IMR-90 (cell line): ENCODE data around the gene OR5AC2.

Experiments
- CEBPB ChIP-seq: IDR thresholded peaks from 2 replicates; pipeline ENCODE4 v1.6.1; 2012; ENCODE audit warnings: low read depth, low read length, improper control_type of control experiment
- CTCF ChIP-seq: conservative IDR thresholded peaks from 2 replicates; pipeline ENCODE4 v1.5.1; 2012; ENCODE audit warnings: mild to moderate bottlenecking, low read depth, low read length, improper control_type of control experiment
- ELK1 ChIP-seq: fragments of 150-350 bp; IDR thresholded peaks from 2 replicates; pipeline ENCODE4 v1.6.1; 2016; ENCODE audit warnings: low read depth, mild to moderate bottlenecking, low read length, moderate library complexity, borderline replicate concordance
- NFE2L2 ChIP-seq: fragments of 150-350 bp; IDR thresholded peaks from 2 replicates; pipeline ENCODE4 v1.6.1; 2016; ENCODE audit warnings: low read depth, mild to moderate bottlenecking, low read length
- POLR2A ChIP-seq: IDR thresholded peaks from 2 replicates; pipeline ENCODE4 v1.6.1; 2012; ENCODE audit warnings: mild to moderate bottlenecking, low read depth, low read length
- RAD21 ChIP-seq: IDR thresholded peaks from 2 replicates; pipeline ENCODE4 v1.6.1; 2012; ENCODE audit warnings: low read length, improper control_type of control experiment
- RFX5 ChIP-seq: IDR thresholded peaks from 2 replicates; pipeline ENCODE4 v1.8.0; 2012; ENCODE audit warnings: low read depth, mild to moderate bottlenecking, low read length, moderate library complexity
- SMC3 ChIP-seq: fragments of 150-350 bp; IDR thresholded peaks from 2 replicates; pipeline ENCODE4 v1.6.1; 2016; ENCODE audit warnings: low read depth, mild to moderate bottlenecking, antibody characterized with exemption, low read length, moderate library complexity
- USF2 ChIP-seq: fragments of 150-350 bp; IDR thresholded peaks from 2 replicates; pipeline ENCODE4 v1.6.1; 2017; ENCODE audit warnings: mild to moderate bottlenecking, antibody characterized with exemption, low read length, low read depth

- TF ChIP-seq CEBPB: no peak
- no peak for TF ChIP-seq POLR2A
- TF ChIP-seq RFX5: no peak
- TF ChIP-seq RAD21: no peak
- no peak for TF ChIP-seq ELK1
- TF ChIP-seq CTCF: no peak
- TF ChIP-seq SMC3: no peak
- no peak for TF ChIP-seq NFE2L2
- TF ChIP-seq USF2: no peak
Observed at GRCh38 chr3:98108162-98108561, 21.2 kb downstream of the OR5AC2 start.
